ENCODE results near the gene TNC.

Gene TNC

DNA sequence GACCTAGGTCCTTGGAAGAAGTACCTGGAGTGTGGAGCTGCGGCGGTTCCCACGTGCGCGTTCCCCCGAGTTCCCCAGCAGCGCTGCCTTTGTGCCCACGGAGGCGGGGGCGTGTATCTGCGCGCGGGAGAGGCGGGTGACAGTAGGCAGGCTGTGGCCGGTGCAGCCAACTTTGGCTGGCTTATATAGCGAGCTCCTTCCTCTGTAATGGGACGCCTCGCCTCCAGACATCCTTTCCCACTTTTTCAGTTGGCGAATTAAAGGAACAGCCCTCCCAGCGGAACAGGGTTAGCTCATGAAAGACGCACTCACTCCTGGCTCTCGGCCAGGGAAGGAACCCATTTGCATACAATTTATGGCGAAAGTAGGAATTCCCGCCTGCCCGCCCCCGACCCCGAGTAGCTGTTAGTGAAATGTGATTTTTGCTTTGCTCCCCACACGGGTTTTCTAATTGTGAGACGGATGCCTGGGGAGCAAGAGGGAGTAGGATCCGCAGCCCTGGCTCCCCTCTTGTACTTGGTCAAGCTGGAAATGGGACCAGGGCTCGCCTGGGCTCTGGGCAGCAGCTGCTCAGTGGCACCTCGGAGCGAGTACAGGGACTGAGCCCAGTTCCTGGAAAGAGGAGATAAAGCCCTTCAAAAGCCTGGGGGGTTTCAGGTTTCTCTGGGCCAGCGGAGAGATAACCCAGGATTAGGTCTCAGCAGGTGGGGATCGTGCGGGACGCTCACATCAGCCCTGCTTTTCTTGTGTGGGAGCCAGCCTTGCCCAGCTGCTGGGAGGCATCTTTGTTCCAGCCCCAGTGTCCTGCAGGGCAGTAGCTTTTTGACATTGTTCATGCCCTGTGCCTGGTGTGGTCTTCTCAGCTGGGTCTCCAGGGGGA, at the start of gene TNC:
TSS of gene TNC (minus strand) at position 159 of the 880 bp plus-strand sequence. CDS start 27,139 bp downstream, outside the sequence.
- H3K4me3 ChIP-seq (ENCODE audit: low read depth, low read length), result peak within 1 kb of the TSS; percentile 48
- peak; percentile 72 for DNase-seq (ENCODE audit: low read depth)

DNA sequence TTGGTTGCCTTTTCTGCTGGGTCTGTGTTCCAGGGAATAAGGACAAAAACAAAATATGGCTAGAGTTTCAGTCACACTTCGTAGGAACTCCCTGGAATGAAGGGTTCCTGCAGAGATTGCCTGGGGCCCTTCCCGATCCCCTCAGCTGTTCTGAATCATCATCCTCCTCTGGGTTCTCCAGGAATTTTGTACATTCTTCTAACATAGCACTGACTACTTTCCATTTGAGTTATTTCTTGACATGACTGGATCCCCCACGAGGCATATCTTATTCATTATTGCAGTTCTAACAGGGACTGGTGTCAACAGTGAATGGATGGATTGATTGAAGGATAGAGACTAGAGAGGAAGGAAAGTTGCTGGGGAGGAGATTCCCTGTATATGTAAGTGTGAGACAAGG, 49.2 kb upstream of the TNC start:
- DNase-seq (ENCODE audit: low read depth), result peak; percentile 51
- no peak overlapping the region for H3K4me3 ChIP-seq (ENCODE audit: low read depth, low read length)

DNA sequence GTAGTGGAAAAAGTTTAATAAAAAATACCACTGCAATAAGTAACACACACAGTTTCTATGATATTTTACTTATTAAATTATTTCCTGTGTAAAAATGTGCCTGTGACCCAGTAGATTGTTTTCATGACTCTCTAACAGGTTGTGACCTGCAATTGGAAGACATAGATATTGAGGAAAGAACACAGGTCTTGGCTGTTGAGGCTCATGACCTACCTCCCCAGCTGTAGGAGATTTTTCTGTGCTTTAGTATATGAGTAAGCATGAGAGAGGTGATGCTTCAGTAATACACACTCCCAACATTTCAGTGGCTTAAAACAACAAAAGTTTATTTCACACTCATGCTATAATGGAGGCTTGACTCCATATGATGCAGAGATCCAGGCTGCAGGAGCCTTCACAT, 47.3 kb upstream of the TNC start:
- no peak for DNase-seq (ENCODE audit: low read depth)
- H3K4me3 ChIP-seq (ENCODE audit: low read depth, low read length), result no peak overlapping the region

DNA sequence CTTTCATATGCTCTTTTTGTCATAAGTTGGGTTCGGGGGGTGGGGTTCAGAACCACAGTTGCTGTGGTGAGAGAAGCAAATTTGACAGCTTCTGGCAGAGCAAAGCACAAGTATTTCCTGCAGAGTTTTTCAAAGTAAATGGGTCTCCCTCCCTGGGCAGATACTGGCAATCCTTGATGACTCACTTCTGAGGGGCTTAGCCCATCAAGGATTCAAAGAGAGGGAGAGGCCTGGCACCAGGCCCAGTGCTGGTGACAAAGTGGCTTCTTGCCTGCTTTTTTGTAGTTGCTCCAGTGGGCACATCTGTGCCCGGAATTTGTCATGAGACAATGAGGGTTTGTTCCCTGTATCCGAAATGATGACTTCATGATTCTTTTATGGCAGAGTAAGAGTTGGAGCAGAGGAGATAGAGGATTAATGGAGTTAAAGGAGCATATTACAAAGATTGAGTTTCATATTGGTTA, 46.6 kb upstream of the TNC start:
- no peak overlapping the region for H3K4me3 ChIP-seq (ENCODE audit: low read depth, low read length)
- no peak for DNase-seq (ENCODE audit: low read depth)

DNA sequence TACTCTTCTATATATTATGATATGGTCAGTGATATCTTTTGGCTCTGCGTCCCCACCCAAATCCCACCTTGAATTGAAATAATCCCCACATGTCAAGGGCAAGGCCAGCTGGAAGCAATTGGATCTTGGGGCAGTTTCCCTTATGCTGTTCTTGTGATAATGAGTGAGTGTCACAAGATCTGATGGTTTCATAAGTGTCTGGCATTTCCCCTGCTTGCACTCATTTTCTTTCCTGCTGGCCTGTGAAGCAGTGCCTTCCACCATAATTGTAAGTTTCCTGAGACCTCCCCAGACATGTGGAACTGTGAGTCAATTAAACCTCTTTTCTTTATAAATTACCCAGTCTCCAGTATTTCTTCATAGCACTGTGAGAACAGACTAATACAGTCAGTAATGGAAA, 45.0 kb upstream of the TNC start:
- no peak overlapping the region for H3K4me3 ChIP-seq (ENCODE audit: low read depth, low read length)
- DNase-seq (ENCODE audit: low read depth), result no peak

DNA sequence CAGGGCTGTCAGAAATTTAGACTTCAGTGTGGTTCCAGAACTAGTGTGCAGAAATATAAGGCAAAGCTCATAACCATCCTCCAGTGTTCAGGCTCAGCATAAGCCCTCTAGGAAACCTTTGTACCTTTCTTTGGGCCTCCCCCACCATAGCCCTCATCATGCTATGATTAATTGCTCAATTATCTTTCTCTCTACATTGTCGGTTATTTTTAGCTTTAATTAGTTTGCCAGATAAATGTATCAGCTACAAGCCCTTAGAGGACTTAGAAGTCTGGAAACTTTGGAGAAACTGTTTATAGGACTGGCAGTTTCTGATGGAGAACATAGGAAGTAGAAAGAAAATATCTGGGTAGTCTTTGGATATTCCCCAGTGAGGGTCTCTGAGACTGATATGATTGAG, 43.5 kb upstream of the TNC start:
- no peak for DNase-seq (ENCODE audit: low read depth)
- no peak overlapping the region for H3K4me3 ChIP-seq (ENCODE audit: low read depth, low read length)

DNA sequence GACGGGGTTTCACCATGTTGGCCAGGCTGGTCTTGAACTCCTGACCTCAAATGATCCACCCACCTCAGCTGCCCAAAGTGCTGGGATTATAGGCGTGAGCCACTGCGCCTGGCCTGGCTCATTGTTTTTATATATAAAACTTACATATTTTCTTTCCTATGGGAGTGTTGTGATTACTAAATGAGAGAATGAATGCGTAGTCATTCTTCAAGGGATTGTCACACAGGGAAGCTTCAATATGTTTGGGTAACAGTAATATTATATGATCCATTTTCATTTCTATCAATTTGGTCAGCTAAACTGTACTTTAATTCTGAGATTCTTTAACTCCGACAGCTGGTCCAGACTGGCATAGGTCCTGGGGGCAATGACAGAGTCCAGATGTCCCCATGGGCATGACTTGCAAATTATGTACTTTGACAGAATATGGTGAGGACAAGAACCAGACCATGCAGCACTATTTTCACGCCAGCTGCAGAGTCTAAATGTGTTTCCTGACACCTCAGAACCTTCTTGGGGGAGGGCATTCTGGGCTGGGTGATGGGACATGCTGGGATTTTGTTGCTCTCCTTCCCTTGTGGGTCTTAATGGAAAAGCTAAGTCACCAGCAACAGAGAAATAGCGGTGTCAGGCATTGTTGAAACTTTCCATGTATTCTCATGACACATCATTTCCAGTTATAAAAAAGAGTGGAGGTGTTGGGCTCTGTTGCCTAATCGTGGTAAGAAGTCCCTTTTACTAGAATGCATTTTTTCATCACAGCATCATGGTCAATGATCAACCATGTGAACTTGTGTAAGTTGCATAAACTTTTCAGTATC, 40.9 kb upstream of the TNC start:
- DNase-seq (ENCODE audit: low read depth), result no peak
- H3K4me3 ChIP-seq (ENCODE audit: low read depth, low read length), result no peak overlapping the region

DNA sequence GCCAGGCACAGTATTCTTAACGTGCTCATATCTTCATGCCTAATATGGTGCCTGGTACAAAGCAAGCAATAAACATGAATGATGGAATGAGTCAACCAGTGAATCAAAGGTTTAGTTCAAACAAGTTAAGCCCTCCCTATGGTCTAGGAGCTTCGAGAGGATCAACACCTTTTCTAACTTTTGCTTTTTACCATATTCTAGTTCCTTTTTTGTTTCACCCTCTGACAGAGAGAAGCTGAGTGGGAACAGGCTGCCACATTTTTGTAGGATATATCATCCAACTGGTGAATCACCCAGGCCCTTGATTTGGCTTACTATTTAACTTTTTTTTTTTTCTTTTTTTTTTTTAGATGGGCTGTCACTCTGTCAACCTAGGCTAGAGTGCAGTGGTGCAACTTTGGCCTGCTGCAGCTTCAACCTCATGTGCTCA, 39.3 kb upstream of the TNC start:
- peak; percentile 61 for DNase-seq (ENCODE audit: low read depth)
- H3K4me3 ChIP-seq (ENCODE audit: low read depth, low read length), result no peak overlapping the region

DNA sequence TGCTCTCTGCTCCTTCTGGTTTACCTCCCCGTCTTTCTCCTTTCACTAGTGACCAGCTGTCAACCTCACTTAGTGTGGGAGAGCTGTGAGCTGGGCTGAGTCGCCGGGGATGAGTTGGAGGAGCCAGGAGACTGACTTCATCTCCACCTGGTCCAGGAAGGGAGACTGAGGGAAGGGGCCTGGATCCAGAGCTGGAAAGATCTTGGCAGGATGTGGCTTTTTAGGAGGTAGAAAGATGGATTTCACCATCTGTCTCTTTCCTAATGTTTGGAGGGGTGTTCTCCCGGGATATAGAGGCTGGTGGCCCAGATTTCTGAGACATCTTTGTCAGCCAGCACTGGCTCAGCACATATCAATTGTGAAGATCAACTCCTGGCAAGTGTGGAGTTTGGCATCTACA, 37.1 kb upstream of the TNC start:
- no peak for DNase-seq (ENCODE audit: low read depth)
- no peak overlapping the region for H3K4me3 ChIP-seq (ENCODE audit: low read depth, low read length)

DNA sequence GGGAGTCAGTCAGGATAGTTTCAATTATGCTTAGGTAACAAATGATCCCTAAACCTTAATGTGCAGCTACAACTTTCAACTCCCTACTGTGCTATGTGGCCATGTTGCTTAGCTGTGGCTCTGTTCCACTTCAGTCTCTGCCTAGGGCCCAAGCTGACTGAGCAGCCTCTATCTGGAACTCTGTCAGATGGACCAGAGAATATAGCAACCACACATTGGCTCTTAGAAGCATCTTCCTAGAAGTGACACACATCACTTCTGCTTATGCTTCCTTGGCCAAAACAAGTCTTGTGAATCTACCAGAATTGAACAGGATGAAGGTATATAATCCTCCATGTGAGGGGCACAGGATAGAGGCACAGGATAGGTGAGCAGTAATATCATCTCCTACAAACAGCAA, 36.7 kb upstream of the TNC start:
- DNase-seq (ENCODE audit: low read depth), result no peak
- H3K4me3 ChIP-seq (ENCODE audit: low read depth, low read length), result no peak overlapping the region

DNA sequence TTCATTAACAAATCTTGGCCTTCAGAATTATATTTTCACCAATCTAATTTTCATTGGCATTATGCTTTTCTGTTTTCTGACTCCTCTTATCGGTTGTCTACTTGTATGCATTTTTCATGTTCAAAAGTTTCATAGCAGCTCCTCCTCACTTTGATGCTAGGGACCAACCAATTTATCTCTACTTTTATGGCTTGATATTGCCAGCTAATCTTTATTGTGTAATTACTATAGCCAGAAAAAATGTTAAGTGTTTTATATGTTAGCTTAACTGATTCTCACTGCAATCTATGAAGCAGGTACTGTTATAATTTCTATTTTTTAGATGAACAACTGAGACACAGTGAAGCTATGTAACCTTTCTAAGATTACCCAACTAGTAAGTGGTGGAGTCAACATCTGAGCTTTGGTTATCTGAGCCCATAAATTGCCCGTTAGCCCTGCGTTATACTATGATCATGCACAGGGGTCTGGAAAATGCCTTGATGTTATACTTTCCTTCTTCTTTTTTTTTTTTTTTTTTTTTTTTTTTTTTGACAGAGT, 34.4 kb upstream of the TNC start:
- no peak for DNase-seq (ENCODE audit: low read depth)
- no peak overlapping the region for H3K4me3 ChIP-seq (ENCODE audit: low read depth, low read length)

DNA sequence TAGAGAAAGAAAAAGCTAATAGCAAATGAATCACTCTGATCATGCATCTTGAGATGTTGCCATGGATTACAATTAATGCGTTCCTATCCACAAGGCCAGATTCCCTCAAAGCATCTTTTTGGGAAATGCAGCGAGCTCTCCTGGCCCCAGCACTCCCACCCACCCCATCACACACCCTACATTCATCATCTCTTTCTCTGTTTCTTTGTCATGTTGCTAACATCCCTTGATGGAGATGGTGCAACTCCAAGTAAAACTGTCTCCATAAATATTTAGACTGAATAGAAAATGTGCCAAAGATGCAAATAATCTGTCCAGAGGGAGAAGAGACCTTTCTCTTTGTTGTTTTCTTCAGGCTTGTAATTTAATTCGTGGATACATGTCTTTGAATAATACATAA, 30.8 kb upstream of the TNC start:
- no peak overlapping the region for H3K4me3 ChIP-seq (ENCODE audit: low read depth, low read length)
- no peak for DNase-seq (ENCODE audit: low read depth)

DNA sequence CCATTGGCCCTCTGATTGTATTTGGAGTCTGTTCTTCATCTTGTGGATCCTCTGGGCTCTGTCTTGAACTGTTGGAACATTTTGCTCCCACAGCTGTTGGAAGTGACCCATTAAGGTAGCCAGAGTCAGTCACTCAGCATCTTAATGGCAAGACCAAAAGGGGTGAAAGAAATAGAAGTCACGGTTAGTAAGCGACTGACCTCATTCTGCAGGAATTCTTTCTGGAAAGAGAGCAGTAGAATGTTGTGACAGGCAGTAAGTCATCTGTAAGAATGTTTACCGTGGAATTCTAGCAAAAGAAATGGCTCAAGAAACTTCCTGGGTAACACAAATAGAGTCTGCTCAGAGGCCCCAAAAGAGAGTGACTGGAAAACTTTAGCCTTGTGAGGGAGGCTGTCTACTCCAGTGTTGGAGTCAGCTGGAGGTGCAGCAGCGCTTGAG, 28.6 kb upstream of the TNC start:
- peak; percentile 79 for DNase-seq (ENCODE audit: low read depth)
- no peak overlapping the region for H3K4me3 ChIP-seq (ENCODE audit: low read depth, low read length)

DNA sequence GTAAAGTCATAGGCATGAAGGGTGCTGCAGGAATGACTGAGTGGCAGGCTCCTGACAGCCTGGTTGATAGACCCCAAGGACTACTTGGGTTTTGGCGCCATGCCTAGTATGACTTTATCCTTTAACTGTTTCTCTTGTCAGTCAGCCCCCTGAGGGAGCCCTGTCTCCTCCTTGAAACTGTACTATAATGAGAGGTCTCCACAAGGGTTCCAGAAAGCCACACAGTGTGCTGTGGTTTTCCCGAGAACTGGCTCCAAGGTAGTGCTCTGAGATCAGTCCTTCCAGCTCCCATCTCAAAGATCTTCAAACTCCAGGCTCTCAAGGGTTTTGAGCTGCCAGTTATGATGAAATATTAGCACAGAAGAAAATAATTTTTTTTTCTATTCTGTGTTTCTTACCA, 26.7 kb upstream of the TNC start:
- H3K4me3 ChIP-seq (ENCODE audit: low read depth, low read length), result no peak overlapping the region
- DNase-seq (ENCODE audit: low read depth), result no peak

DNA sequence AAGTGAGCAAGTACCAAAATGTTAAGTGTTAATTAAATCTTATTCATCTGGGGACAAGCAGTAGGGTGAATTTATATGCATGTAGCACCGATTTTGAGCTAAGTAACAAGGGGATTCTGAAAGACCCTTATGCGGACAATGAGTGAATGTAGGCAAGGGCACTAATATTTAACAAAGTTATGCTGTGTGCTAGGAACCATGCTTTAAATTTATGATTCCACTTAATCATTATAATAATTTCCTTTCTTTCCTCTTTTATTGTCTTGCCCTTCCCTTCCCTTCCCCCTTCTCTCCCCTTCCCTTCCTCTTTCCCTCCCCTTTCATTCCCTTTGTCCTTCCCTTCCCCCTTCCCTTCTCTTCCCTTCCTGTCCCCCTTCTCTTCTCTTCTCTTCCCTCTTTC, 25.7 kb upstream of the TNC start:
- no peak for DNase-seq (ENCODE audit: low read depth)
- H3K4me3 ChIP-seq (ENCODE audit: low read depth, low read length), result no peak overlapping the region

DNA sequence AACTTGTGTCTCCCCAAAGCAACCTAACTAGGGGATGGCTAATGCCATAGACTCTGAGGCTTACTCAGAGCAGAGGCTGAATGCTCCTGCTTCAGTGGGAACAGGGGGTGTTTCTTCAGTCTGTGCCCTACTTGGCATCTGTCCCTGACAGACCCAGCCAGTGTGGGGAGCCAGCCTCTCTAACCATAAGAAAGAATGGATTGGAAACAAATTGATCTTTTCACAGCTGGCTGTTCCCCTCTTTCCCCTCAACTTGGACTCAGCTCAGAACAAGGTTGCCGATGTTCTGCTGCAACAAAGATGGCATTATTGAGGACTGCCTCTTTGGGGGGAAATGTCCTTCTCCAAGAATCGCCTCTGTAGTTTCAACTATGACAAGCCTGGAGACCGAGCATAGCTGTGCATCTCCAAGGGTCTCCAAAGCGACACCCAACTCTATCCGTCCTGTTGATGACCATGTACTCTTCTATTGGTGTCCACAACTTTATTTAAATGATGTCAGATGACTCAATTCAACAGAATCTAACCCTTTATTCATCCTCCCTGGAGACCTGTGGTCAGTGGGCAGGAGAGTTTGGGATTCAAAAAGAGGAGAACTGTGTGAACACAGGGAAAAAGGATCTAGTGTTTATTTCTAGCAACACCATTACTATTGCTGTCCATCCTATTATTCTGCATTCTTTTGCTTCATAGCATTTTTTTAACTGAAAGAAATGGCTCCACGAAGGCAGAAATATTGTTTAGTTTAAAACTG, 24.7 kb upstream of the TNC start:
- no peak overlapping the region for H3K4me3 ChIP-seq (ENCODE audit: low read depth, low read length)
- peak; percentile 65 for DNase-seq (ENCODE audit: low read depth)

DNA sequence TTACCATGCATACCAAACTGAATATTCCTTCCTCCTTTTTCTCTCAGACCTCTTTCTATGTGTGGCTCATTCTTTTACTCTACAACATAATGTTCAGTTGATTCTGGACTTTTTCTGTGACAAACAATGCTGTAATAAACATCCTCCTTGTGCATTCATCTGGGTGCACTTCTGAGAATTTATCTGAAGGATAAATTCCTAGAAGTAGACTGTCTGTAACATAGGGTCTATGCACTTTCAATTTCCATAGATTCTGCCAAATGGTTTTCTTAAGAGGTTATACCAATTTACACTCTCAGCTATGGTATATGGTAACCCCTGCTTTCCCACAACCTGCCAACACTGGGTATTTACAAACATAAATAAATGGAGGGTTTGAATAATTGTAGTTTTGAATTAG, 24.1 kb upstream of the TNC start:
- no peak overlapping the region for H3K4me3 ChIP-seq (ENCODE audit: low read depth, low read length)
- DNase-seq (ENCODE audit: low read depth), result no peak

DNA sequence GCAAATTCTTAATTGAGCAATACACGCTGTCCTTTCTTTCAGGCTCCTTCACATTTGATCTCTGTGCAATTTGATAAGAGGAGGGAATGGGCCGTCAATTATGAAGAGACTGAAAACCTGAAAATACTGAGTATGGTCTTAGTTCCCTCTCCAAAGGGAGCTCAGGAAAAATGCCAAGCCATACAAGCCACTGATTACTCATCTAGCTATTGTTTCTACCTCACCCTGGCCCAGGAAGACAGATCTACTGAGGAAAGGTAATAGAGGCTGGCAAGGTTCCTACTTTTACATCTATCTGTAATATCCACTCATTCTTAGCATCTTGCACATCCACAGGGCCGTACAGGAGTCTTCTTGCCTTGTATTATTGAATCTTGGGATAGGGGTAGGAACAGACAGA, 23.7 kb upstream of the TNC start:
- no peak for DNase-seq (ENCODE audit: low read depth)
- no peak overlapping the region for H3K4me3 ChIP-seq (ENCODE audit: low read depth, low read length)

DNA sequence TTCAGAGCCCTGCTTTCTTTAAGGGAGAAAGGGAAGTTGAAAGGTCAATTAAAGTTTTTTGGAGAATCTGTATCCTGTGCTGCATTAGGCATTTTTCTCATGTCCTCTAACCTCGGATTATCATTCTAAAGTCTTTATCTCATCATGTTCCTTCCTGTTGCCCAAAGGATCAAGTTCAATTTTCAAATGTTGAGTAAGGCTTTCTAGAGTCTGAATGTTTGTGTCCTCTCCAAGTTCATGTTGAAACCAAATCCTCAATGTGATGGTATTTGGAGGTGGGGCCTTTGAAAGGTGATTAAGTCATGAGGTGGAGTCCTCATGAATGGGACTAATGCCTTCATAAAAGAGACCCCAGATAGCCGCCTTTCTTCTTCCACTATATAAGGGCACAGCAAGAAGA, 20.2 kb upstream of the TNC start:
- DNase-seq (ENCODE audit: low read depth), result no peak
- no peak overlapping the region for H3K4me3 ChIP-seq (ENCODE audit: low read depth, low read length)

DNA sequence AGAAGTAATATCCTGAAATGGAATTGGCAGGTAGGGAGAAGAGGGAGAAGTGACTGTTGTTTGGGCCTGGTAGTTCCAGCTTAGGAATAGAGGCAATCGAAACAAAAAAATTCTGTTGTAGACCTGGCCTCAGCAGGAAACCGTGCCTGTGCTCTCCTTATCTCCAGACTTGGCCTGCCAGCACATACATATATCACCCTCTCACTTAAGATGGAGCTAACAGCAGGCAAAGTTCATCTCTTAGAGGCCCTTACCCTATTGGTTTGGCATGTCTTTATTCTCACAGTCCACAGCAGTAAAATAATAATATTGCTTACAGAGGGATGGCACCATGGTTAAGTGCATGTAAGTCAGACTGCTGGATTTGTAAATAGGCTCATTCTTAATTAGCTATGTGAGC, 19.6 kb upstream of the TNC start:
- no peak overlapping the region for H3K4me3 ChIP-seq (ENCODE audit: low read depth, low read length)
- DNase-seq (ENCODE audit: low read depth), result no peak
